WTC11 (cell line): Measurements from ENCODE around the gene SERF2. TPM values are rescaled to one million over a fixed set of nuclear protein-coding genes. Genes with fewer than 3 reads are reported as not detected.
A peak's percentile ranks its signal among the peaks of the same experiment; 100 is the strongest.
"Not testable (repeated sequence)": the region's sequence is repeated elsewhere in the genome, so short reads cannot be mapped to it uniquely, and the experiment has no call there.

Source experiments
- ATAC-seq: fragments of 200-7000 bp; cut with Tn5 transposase; 2 replicates; pipeline ENCODE4 v1.10.0; 2021; ENCODE audit warnings: mild to moderate bottlenecking, moderate library complexity
- CTCF ChIA-PET: fragments of 300-600 bp; sonication (Branson Sonifier 250); formaldehyde crosslinking; loops from one replicate; lab custom pipeline; 2021; ENCODE audit warnings: antibody characterized with exemption; lab: Charles Lee
- POLR2A ChIA-PET: fragments of 350-600 bp; sonication (Branson Sonifier 250); formaldehyde crosslinking; loops from one replicate; lab custom pipeline; 2021; ENCODE audit warnings: antibody characterized with exemption; lab: Charles Lee
- DNase-seq: peaks from one replicate; pipeline ENCODE4 v3.0.0; 2021; ENCODE audit warnings: low spot score
- H3K27ac Mint-ChIP-seq: 2 replicates; pipeline ENCODE4 v1.8.0; 2021; ENCODE audit warnings: mixed read lengths
- H3K27me3 Mint-ChIP-seq: 2 replicates; pipeline ENCODE4 v1.8.0; 2021; ENCODE audit warnings: low read depth, mild to moderate bottlenecking, moderate library complexity, mixed read lengths
- H3K36me3 Mint-ChIP-seq: 2 replicates; pipeline ENCODE4 v1.8.0; 2021; ENCODE audit warnings: mixed read lengths
- H3K4me1 Mint-ChIP-seq: 2 replicates; pipeline ENCODE4 v1.8.0; 2022; ENCODE audit warnings: mixed read lengths
- H3K4me3 Mint-ChIP-seq: 2 replicates; pipeline ENCODE4 v1.8.0; 2021; ENCODE audit warnings: mild to moderate bottlenecking, moderate library complexity, mixed read lengths
- H3K9me3 Mint-ChIP-seq: 2 replicates; pipeline ENCODE4 v1.8.0; 2021; ENCODE audit warnings: mixed read lengths
- AR ChIP-seq: fragments of 250-450 bp; sonication (Bioruptor Pico); IDR thresholded peaks from 2 replicates; pipeline ENCODE4 v1.9.0; 2021; ENCODE audit warnings: mild to moderate bottlenecking
- CBFB ChIP-seq: sonication (generic); formaldehyde crosslinking; IDR thresholded peaks from 2 replicates; pipeline ENCODE4 v1.8.1; 2022; ENCODE audit warnings: mild to moderate bottlenecking, low read depth, missing genetic modification reagents
- E2F1 ChIP-seq: sonication (generic); formaldehyde crosslinking; IDR thresholded peaks from 2 replicates; pipeline ENCODE4 v1.8.0; 2022; ENCODE audit warnings: mild to moderate bottlenecking, missing genetic modification reagents
- FOXK1 ChIP-seq: sonication (generic); formaldehyde crosslinking; IDR thresholded peaks from 2 replicates; pipeline ENCODE4 v1.8.0; 2022; ENCODE audit warnings: mild to moderate bottlenecking, moderate library complexity, missing genetic modification reagents
- FOXP1 ChIP-seq: sonication (generic); formaldehyde crosslinking; IDR thresholded peaks from 2 replicates; pipeline ENCODE4 v1.8.0; 2022; ENCODE audit warnings: missing genetic modification reagents, mild to moderate bottlenecking, moderate library complexity, borderline replicate concordance
- FOXP4 ChIP-seq: sonication (generic); formaldehyde crosslinking; IDR thresholded peaks from 2 replicates; pipeline ENCODE4 v1.8.0; 2022; ENCODE audit warnings: mild to moderate bottlenecking, missing genetic modification reagents
- GABPB1 ChIP-seq: sonication (generic); formaldehyde crosslinking; IDR thresholded peaks from 2 replicates; pipeline ENCODE4 v1.8.1; 2023; ENCODE audit warnings: mild to moderate bottlenecking, missing genetic modification reagents
- IRF1 ChIP-seq: sonication (generic); formaldehyde crosslinking; IDR thresholded peaks from 2 replicates; pipeline ENCODE4 v1.8.0; 2023; ENCODE audit warnings: missing genetic modification reagents
- RELA ChIP-seq: sonication (generic); formaldehyde crosslinking; IDR thresholded peaks from 2 replicates; pipeline ENCODE4 v1.8.1; 2022; ENCODE audit warnings: missing genetic modification reagents, mild to moderate bottlenecking, borderline replicate concordance
- SOX15 ChIP-seq: fragments of 250-450 bp; sonication (Bioruptor Pico); IDR thresholded peaks from 2 replicates; pipeline ENCODE4 v1.9.0; 2021; ENCODE audit warnings: mild to moderate bottlenecking
- TEAD1 ChIP-seq: sonication (generic); formaldehyde crosslinking; IDR thresholded peaks from 2 replicates; pipeline ENCODE4 v1.8.0; 2022; ENCODE audit warnings: mild to moderate bottlenecking, missing genetic modification reagents
- TEAD4 ChIP-seq: sonication (generic); formaldehyde crosslinking; IDR thresholded peaks from 2 replicates; pipeline ENCODE4 v1.8.0; 2022; ENCODE audit warnings: mild to moderate bottlenecking, missing genetic modification reagents
- TP53 ChIP-seq: sonication (generic); formaldehyde crosslinking; IDR thresholded peaks from 2 replicates; pipeline ENCODE4 v1.8.1; 2023; ENCODE audit warnings: mild to moderate bottlenecking, missing genetic modification reagents
- ZNF138 ChIP-seq: sonication (generic); formaldehyde crosslinking; conservative IDR thresholded peaks from 2 replicates; pipeline ENCODE4 v1.8.1; 2022; ENCODE audit warnings: mild to moderate bottlenecking, moderate library complexity, missing genetic modification reagents
- ZNF281 ChIP-seq: sonication (generic); formaldehyde crosslinking; IDR thresholded peaks from 2 replicates; pipeline ENCODE4 v1.8.0; 2023; ENCODE audit warnings: mild to moderate bottlenecking, missing genetic modification reagents
- ZNF416 ChIP-seq: fragments of 250-450 bp; sonication (Bioruptor Pico); IDR thresholded peaks from 2 replicates; pipeline ENCODE4 v1.9.0; 2021; ENCODE audit warnings: mild to moderate bottlenecking, inconsistent platforms
- ZNF425 ChIP-seq: fragments of 250-450 bp; sonication (Bioruptor Pico); conservative IDR thresholded peaks from 2 replicates; pipeline ENCODE4 v1.9.0; 2021; ENCODE audit warnings: mild to moderate bottlenecking
- ZNF532 ChIP-seq: fragments of 250-450 bp; sonication (Bioruptor Pico); IDR thresholded peaks from 2 replicates; pipeline ENCODE4 v1.9.0; 2021; ENCODE audit warnings: mild to moderate bottlenecking, borderline replicate concordance
- total RNA-seq: library from RNA; stranded (reverse); gene quantifications from 3 replicates; pipeline ENCODE4 v1.2.3, GENCODE V29; 2021

SERF2 gene
- total RNA-seq, 1 experiment from 2014 or later, result 694 TPM

GRCh38 chr15:43791993-43792760 lies at the start of gene SERF2 (continued):
- TF ChIP-seq ZNF532, result no peak
- peak; percentile 50; the same call in 1 of the 2 replicates for TF ChIP-seq TEAD1 (CRISPR knock-in tag)
- no peak for TF ChIP-seq ZNF138 (CRISPR knock-in tag)
- TF ChIP-seq ZNF425 (CRISPR knock-in tag), result no peak
- peak; percentile 28; the same call in 1 of the 2 replicates for TF ChIP-seq ZNF281 (CRISPR knock-in tag)
- 0 out of 2 replicates have a peak, but pooled peaks have one; percentile 14 for TF ChIP-seq AR (CRISPR knock-in tag)
- TF ChIP-seq TEAD4 (CRISPR knock-in tag), result no peak
- TF ChIP-seq IRF1, result no peak
- no peak for TF ChIP-seq ZNF416 (CRISPR knock-in tag)
- TF ChIP-seq SOX15, result no peak
- TF ChIP-seq, all 79 proteins: peak for 20

- not testable (repeated sequence) for H3K9me3 Mint-ChIP-seq, H3K27me3 Mint-ChIP-seq
- peaks cover 13% of the 10 kb centered on the region for H3K36me3 Mint-ChIP-seq
- ChIA-PET CTCF (interaction anchor here (1.2 kb wide), 1 partner anchor 235 kb away, joined by 3 read pairs; no protein-coding TSS in a partner anchor), POLR2A (interaction anchor here (1.3 kb wide), 1 partner anchor 9 kb away, joined by 4 read pairs; no protein-coding TSS in a partner anchor)
- peaks cover 33% of the 10 kb centered on the region for H3K4me1 Mint-ChIP-seq
- H3K27ac Mint-ChIP-seq, result peak within 1 kb of the TSS; percentile 99
- peak within 1 kb of the TSS; percentile 96 for H3K4me3 Mint-ChIP-seq
- peak; percentile 94 for ATAC-seq
- peak; percentile 97 for DNase-seq
- peak; percentile 86; the same call in 1 of the 2 replicates for TF ChIP-seq RELA (CRISPR knock-in tag)
- peak; percentile 83; the same call in 1 of the 2 replicates for TF ChIP-seq CBFB (CRISPR knock-in tag)
- peak; percentile 88 for TF ChIP-seq FOXP1 (CRISPR knock-in tag)
- TF ChIP-seq GABPB1 (CRISPR knock-in tag), result peak; percentile 79
- TF ChIP-seq TP53 (CRISPR knock-in tag), result peak; percentile 67; the same call in 1 of the 2 replicates
- peak; percentile 81 for TF ChIP-seq FOXP4 (CRISPR knock-in tag)
- TF ChIP-seq E2F1 (CRISPR knock-in tag), result peak; percentile 85; the same call in 1 of the 2 replicates
- TF ChIP-seq FOXK1, result peak; percentile 87
Observed at GRCh38 chr15:43746245-43746902, 45.7 kb upstream of the SERF2 start, which contains the start of gene PDIA3. Gene PDIA3, plus strand, starts transcription at chr15:43746438. Its CDS starts 102 bp downstream, at chr15:43746540.
